ENCODE results near the gene ZNF200. TPM values are rescaled to one million over a fixed set of nuclear protein-coding genes. Genes with fewer than 3 reads are reported as not detected.
A peak's percentile ranks its signal among the peaks of the same experiment; 100 is the strongest.

Gene ZNF200
- total RNA-seq, 1 donor from 2014 or later, result 12.4 TPM

GRCh38 chr16:3180445-3180878 is 54.5 kb downstream of the ZNF200 start:
- no peak overlapping the region for H3K27ac Mint-ChIP-seq
- H3K4me1 Mint-ChIP-seq (ENCODE audit: unreplicated experiment), result peaks cover 17% of the 10 kb centered on the region
- peaks cover 94% of the 10 kb centered on the region for H3K27me3 Mint-ChIP-seq
- no peak for DNase-seq (ENCODE audit: extremely low spot score, unreplicated experiment)
- no peaks in the 10 kb centered on the region for H3K36me3 Mint-ChIP-seq
- no peak overlapping the region for H3K4me3 Mint-ChIP-seq
- H3K9me3 Mint-ChIP-seq, result no peaks in the 10 kb centered on the region
- TF ChIP-seq, protein P1, sequence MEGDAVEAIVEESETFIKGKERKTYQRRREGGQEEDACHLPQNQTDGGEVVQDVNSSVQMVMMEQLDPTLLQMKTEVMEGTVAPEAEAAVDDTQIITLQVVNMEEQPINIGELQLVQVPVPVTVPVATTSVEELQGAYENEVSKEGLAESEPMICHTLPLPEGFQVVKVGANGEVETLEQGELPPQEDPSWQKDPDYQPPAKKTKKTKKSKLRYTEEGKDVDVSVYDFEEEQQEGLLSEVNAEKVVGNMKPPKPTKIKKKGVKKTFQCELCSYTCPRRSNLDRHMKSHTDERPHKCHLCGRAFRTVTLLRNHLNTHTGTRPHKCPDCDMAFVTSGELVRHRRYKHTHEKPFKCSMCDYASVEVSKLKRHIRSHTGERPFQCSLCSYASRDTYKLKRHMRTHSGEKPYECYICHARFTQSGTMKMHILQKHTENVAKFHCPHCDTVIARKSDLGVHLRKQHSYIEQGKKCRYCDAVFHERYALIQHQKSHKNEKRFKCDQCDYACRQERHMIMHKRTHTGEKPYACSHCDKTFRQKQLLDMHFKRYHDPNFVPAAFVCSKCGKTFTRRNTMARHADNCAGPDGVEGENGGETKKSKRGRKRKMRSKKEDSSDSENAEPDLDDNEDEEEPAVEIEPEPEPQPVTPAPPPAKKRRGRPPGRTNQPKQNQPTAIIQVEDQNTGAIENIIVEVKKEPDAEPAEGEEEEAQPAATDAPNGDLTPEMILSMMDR (conservative IDR thresholded peaks at IDR 0.05), result no peak

DNA sequence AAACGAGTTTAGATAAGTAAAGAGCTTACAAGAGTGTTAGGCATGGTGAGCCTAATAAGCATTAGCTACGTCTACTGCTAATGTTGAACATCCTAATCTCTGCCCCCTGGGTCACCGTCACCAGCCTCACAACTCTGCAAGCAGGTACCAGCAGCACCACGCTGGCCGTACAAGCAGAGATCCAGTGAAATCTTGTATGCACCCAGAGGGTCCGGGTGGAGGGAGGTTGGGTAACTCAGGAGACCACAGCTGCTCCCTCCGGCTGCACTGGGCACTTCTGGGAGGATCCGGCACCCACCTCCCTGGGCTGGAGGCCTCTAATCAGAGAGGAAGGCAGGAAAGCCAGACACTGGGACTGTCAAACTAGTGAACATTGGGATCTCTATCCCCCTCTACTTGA is 55.3 kb downstream of the ZNF200 start:
- H3K4me3 Mint-ChIP-seq, result no peak overlapping the region
- TF ChIP-seq, protein P1 (conservative IDR thresholded peaks at IDR 0.05), result no peak
- no peak for DNase-seq (ENCODE audit: extremely low spot score, unreplicated experiment)
- H3K9me3 Mint-ChIP-seq, result no peaks in the 10 kb centered on the region
- peaks cover 99% of the 10 kb centered on the region for H3K27me3 Mint-ChIP-seq
- H3K4me1 Mint-ChIP-seq (ENCODE audit: unreplicated experiment), result peaks cover 17% of the 10 kb centered on the region
- no peak overlapping the region for H3K27ac Mint-ChIP-seq
- H3K36me3 Mint-ChIP-seq, result no peaks in the 10 kb centered on the region

DNA sequence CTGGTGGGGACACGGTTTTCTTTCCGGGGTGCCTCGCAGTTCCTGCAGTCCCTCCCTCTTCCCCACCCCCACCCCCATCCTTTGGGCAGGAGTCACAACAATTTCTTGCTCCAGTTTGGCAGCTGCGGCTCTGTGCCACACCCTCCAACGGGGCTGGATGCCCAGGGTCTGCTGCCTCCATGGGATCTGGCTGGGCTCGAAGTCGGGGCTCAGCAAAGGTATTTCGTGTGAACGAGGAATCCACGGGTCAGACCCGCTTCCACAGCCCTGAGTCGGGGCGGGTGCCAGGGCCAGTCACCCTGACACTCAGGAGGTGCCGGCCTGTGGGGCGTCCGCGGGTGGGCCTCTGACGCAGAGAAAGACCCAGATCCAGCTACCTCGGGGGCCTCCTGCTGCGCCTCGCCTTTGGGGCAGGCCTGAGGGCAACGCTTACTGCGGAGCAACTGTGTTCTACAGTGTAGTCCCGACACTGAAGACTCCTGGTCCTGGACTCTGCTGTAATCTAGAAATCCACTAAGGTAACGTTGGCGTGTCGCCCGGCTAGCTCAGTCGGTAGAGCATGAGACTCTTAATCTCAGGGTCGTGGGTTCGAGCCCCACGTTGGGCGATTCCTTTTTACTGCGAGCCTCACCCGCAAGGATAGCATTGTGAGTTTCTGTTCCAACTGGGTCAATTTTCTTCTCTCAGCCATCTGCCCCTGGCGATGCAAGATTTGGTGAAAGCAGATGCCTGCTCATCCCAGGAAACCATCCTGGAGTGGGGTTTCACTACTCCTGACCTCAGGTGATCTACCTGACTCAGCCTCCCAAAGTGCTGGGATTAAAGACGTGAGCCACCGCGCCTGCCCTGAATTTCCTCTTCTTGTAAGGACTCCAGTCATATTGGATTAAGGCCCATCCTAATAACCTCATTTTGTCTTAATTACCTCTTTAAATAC is 59.5 kb downstream of the ZNF200 start:
- no peak for DNase-seq (ENCODE audit: extremely low spot score, unreplicated experiment)
- TF ChIP-seq, protein P1 (conservative IDR thresholded peaks at IDR 0.05), result no peak
- no peak overlapping the region for H3K27ac Mint-ChIP-seq
- no peaks in the 10 kb centered on the region for H3K36me3 Mint-ChIP-seq
- peak overlapping the region; percentile 34 for H3K4me3 Mint-ChIP-seq
- peaks cover 93% of the 10 kb centered on the region for H3K27me3 Mint-ChIP-seq
- peaks cover 9% of the 10 kb centered on the region for H3K4me1 Mint-ChIP-seq (ENCODE audit: unreplicated experiment)
- H3K9me3 Mint-ChIP-seq, result no peaks in the 10 kb centered on the region

DNA sequence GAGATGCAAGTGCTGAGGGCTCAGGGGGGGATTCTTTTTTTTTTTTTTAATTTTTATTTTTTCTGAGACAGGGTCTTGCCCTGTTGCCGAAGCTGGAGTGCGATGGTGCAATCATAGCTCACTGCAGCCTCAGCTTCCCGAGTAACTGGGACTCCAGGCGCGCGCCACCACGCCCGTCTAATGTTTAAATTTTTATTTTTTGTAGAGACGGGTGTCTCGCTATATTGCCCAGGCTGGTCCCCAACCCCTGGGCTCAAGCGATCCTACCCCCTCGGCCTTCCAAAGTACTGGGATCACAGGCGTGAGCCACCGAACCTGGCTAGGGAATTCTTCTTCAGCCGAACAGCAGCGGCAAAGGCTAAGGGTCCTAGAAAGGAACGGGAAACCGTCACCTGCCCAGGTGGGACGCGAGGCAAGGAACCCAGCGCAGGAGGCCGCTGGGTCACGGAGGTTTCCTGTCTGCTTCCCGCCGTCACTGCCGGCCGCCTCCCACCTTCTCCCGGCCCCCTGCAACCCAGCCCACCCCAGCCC is 60.3 kb downstream of the ZNF200 start:
- H3K4me1 Mint-ChIP-seq (ENCODE audit: unreplicated experiment), result peaks cover 9% of the 10 kb centered on the region
- TF ChIP-seq, protein P1 (conservative IDR thresholded peaks at IDR 0.05), result no peak
- no peak overlapping the region for H3K27ac Mint-ChIP-seq
- DNase-seq (ENCODE audit: extremely low spot score, unreplicated experiment), result no peak
- peak overlapping the region; percentile 67 for H3K4me3 Mint-ChIP-seq
- no peaks in the 10 kb centered on the region for H3K36me3 Mint-ChIP-seq
- peaks cover 93% of the 10 kb centered on the region for H3K27me3 Mint-ChIP-seq
- no peaks in the 10 kb centered on the region for H3K9me3 Mint-ChIP-seq

DNA sequence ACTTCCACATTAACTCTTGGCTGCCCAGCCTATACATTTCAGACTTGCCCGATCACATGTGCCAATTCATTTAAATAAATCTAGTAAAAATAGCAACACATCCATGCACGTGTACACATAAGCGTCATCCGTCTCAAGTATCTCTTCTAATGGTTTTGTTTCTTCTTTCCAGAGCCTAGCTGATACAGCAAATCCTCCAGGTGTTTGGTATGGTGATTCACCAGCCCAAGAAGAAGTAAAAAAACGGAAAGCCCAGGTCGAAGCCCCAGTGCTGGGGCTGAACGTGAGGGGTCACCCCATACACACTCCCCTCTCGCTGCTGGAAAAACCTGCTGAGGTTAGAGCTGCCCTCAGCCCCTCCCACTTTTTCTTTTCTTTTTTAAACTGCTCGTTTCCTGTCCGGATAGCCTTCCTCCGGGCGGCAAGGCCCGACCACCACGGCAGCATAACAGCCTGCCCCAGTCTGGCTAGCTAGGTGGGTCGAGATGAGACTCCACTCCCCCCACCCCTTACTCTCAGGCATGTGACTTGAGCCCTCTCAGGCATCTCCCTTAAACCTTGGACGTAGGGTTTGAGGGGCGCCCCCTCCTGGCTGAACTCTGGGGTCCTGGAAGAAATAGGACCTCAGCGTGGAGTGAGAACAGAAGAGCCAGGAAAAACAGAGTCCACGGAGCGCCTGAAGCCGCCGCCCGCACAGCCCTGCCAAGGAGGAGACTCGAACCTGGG is 60.9 kb downstream of the ZNF200 start:
- peak overlapping the region; percentile 45 for H3K27ac Mint-ChIP-seq
- no peaks in the 10 kb centered on the region for H3K36me3 Mint-ChIP-seq
- H3K4me3 Mint-ChIP-seq, result peak overlapping the region; percentile 67
- DNase-seq (ENCODE audit: extremely low spot score, unreplicated experiment), result no peak
- peaks cover 93% of the 10 kb centered on the region for H3K27me3 Mint-ChIP-seq
- H3K4me1 Mint-ChIP-seq (ENCODE audit: unreplicated experiment), result peaks cover 9% of the 10 kb centered on the region
- TF ChIP-seq, protein P1 (conservative IDR thresholded peaks at IDR 0.05), result peak; percentile 75
- no peaks in the 10 kb centered on the region for H3K9me3 Mint-ChIP-seq

Other genes starting within 250 kb of the ZNF200 start
- gene CLDN9, start 222.2 kb downstream of the ZNF200 start, total RNA-seq (ENCODE audit: low replicate concordance), result 0.99 and 3.4 TPM in 2 replicates
- 98.9 and 243 TPM in 2 replicates for gene CLDN6, start 217.0 kb downstream of the ZNF200 start, total RNA-seq (ENCODE audit: low replicate concordance)
- 24.0 and 55.5 TPM in 2 replicates for gene TNFRSF12A, start 214.8 kb downstream of the ZNF200 start, total RNA-seq (ENCODE audit: low replicate concordance)
- 34.8 and 49.4 TPM in 2 replicates for gene HCFC1R1, start 211.2 kb downstream of the ZNF200 start, total RNA-seq (ENCODE audit: low replicate concordance)
- 40.1 and 50.7 TPM in 2 replicates for gene THOC6, start 211.1 kb downstream of the ZNF200 start, total RNA-seq (ENCODE audit: low replicate concordance)
- 15.2 and 28.6 TPM in 2 replicates for gene BICDL2, start 198.2 kb downstream of the ZNF200 start, total RNA-seq (ENCODE audit: low replicate concordance)
- 0.14 TPM in 2 replicates for gene MMP25, start 188.6 kb downstream of the ZNF200 start, total RNA-seq (ENCODE audit: low replicate concordance)
- 12.7 and 44.1 TPM in 2 replicates for gene IL32, start 169.5 kb downstream of the ZNF200 start, total RNA-seq (ENCODE audit: low replicate concordance)
- not detected in 2 replicates for gene ZSCAN10, start 135.9 kb downstream of the ZNF200 start, total RNA-seq (ENCODE audit: low replicate concordance)
- gene ZNF205, start 122.6 kb downstream of the ZNF200 start, total RNA-seq (ENCODE audit: low replicate concordance), result 15.0 and 18.2 TPM in 2 replicates
- gene ZNF213, start 100.1 kb downstream of the ZNF200 start, total RNA-seq (ENCODE audit: low replicate concordance), result 11.6 and 13.3 TPM in 2 replicates
- gene OR1F1, start 47.0 kb downstream of the ZNF200 start, total RNA-seq (ENCODE audit: low replicate concordance), result 0.34 TPM in 1 of 2 replicates, not detected in the other
- 0.19 TPM in 1 of 2 replicates, not detected in the other for gene MEFV, start 21.5 kb upstream of the ZNF200 start, total RNA-seq (ENCODE audit: low replicate concordance)
- 27.7 and 38.6 TPM in 2 replicates for gene ZNF263, start 48.3 kb upstream of the ZNF200 start, total RNA-seq (ENCODE audit: low replicate concordance)
- gene TIGD7, start 70.3 kb upstream of the ZNF200 start, total RNA-seq (ENCODE audit: low replicate concordance), result 5.4 and 9.4 TPM in 2 replicates
- gene ZNF75A, start 70.3 kb upstream of the ZNF200 start, total RNA-seq (ENCODE audit: low replicate concordance), result 41.2 and 50.8 TPM in 2 replicates
- gene OR2C1, start 120.7 kb upstream of the ZNF200 start, total RNA-seq (ENCODE audit: low replicate concordance), result 0.22 TPM in 1 of 2 replicates, not detected in the other
- 12.4 and 15.0 TPM in 2 replicates for gene ZSCAN32, start 165.8 kb upstream of the ZNF200 start, total RNA-seq (ENCODE audit: low replicate concordance)
- gene ZNF174, start 166.1 kb upstream of the ZNF200 start, total RNA-seq (ENCODE audit: low replicate concordance), result 10.8 and 14.9 TPM in 2 replicates
- gene ZNF597, start 208.3 kb upstream of the ZNF200 start, total RNA-seq (ENCODE audit: low replicate concordance), result 1.4 and 2.2 TPM in 2 replicates
- gene NAA60, start 208.5 kb upstream of the ZNF200 start, total RNA-seq (ENCODE audit: low replicate concordance), result 41.1 and 51.1 TPM in 2 replicates